Hepatocyte (in vitro differentiated cells): ENCODE results near the gene RBBP5.

Experiments
- EZH2 ChIP-seq: fragments of 200-600 bp; sonication (generic); IDR thresholded peaks from 2 replicates; pipeline ENCODE4 v1.6.1; 2016; ENCODE audit warnings: antibody characterized with exemption, mild to moderate bottlenecking, borderline replicate concordance
- EZH2phosphoT487 ChIP-seq: fragments of 200-600 bp; sonication (generic); IDR thresholded peaks from one replicate; pipeline ENCODE4 v1.6.1; 2018; ENCODE audit warnings: antibody characterized with exemption, mild to moderate bottlenecking, low read depth, moderate library complexity; ENCODE audit not compliant: unreplicated experiment, severe bottlenecking
- TF ChIP-seq, protein P1 (sequence below): fragments of 200-600 bp; sonication (generic); IDR thresholded peaks from 2 replicates; pipeline ENCODE4 v1.5.1; 2016; ENCODE audit warnings: antibody characterized with exemption, mild to moderate bottlenecking; ENCODE audit not compliant: poor library complexity

DNA sequence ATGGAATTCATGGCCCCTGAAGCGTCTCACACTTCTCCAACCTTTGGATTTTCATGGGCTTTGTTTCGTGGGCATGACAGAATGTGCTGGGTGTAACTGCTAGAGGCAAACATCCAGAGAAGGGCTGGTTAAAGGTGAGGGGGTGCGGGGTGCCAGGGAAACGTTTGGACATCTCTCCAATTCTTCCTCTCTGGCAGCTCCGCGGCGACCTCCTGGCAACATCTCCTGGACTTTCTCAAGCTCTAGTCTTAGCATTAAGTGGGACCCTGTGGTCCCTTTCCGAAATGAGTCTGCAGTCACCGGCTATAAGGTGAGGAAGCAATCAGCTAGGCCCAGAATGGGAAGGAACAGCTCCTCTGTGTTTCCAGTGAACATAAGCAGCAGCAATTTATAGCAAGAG, 49.5 kb downstream of the RBBP5 start:
- TF ChIP-seq, protein P1, sequence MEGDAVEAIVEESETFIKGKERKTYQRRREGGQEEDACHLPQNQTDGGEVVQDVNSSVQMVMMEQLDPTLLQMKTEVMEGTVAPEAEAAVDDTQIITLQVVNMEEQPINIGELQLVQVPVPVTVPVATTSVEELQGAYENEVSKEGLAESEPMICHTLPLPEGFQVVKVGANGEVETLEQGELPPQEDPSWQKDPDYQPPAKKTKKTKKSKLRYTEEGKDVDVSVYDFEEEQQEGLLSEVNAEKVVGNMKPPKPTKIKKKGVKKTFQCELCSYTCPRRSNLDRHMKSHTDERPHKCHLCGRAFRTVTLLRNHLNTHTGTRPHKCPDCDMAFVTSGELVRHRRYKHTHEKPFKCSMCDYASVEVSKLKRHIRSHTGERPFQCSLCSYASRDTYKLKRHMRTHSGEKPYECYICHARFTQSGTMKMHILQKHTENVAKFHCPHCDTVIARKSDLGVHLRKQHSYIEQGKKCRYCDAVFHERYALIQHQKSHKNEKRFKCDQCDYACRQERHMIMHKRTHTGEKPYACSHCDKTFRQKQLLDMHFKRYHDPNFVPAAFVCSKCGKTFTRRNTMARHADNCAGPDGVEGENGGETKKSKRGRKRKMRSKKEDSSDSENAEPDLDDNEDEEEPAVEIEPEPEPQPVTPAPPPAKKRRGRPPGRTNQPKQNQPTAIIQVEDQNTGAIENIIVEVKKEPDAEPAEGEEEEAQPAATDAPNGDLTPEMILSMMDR: no peak
- no peak for TF ChIP-seq EZH2
- TF ChIP-seq EZH2phosphoT487: no peak
